Measurements from ENCODE around the gene AP1S1. TPM values are rescaled to one million over a fixed set of nuclear protein-coding genes. Genes with fewer than 3 reads are reported as not detected.
"Not testable (repeated sequence)": the region's sequence is repeated elsewhere in the genome, so short reads cannot be mapped to it uniquely, and the experiment has no call there.

AP1S1 gene
- total RNA-seq, 2 donors from 2014 or later, result 16.1 to 18.8 TPM

- Histone ChIP-seq H3K27ac (peak within 1 kb of the TSS; percentile 77 to 79), H3K36me3 (peaks cover 15% of the 10 kb centered on the region), H3K4me3 (peak within 1 kb of the TSS; percentile 34 to 36), H3K27me3 (no peaks in the 10 kb centered on the region), H3K4me1 (peaks cover 0 to 68% of the 10 kb centered on the region in 2 donors), H3K9me3 (no peaks in the 10 kb centered on the region)
- TF ChIP-seq CTCF (IDR thresholded peaks at IDR 0.05), result peak in 1 of 2 donors; percentile 23
- DNase-seq (ENCODE audit: low spot score), result peak; percentile 96
Measured at GRCh38 chr7:101126651-101127459, 27.4 kb upstream of the AP1S1 start, which contains the start of gene SERPINE1. TSS of gene SERPINE1 (plus strand) at chr7:101127104. CDS start at chr7:101128394, 1,290 bp downstream.

GRCh38 chr7:101127460-101128039 is 26.7 kb upstream of the AP1S1 start:
- peak overlapping the region; percentile 34 to 36 for H3K4me3 ChIP-seq
- no peak for DNase-seq (ENCODE audit: low spot score)
- no peaks in the 10 kb centered on the region for H3K27me3 ChIP-seq
- TF ChIP-seq CTCF (IDR thresholded peaks at IDR 0.05), result no peak
- peak overlapping the region; percentile 77 to 79 for H3K27ac ChIP-seq
- peaks cover 0 to 61% of the 10 kb centered on the region in 2 donors for H3K4me1 ChIP-seq
- no peaks in the 10 kb centered on the region for H3K9me3 ChIP-seq
- H3K36me3 ChIP-seq, result peaks cover 20% of the 10 kb centered on the region

GRCh38 chr7:101128040-101128834 is 26.0 kb upstream of the AP1S1 start:
- no peak for DNase-seq (ENCODE audit: low spot score)
- H3K27me3 ChIP-seq, result no peaks in the 10 kb centered on the region
- H3K4me1 ChIP-seq, result peaks cover 0 to 54% of the 10 kb centered on the region in 2 donors
- TF ChIP-seq CTCF (IDR thresholded peaks at IDR 0.05), result no peak
- H3K4me3 ChIP-seq, result peak overlapping the region; percentile 34 to 36
- H3K9me3 ChIP-seq, result no peaks in the 10 kb centered on the region
- no peak overlapping the region for H3K27ac ChIP-seq
- peaks cover 20% of the 10 kb centered on the region for H3K36me3 ChIP-seq

DNA sequence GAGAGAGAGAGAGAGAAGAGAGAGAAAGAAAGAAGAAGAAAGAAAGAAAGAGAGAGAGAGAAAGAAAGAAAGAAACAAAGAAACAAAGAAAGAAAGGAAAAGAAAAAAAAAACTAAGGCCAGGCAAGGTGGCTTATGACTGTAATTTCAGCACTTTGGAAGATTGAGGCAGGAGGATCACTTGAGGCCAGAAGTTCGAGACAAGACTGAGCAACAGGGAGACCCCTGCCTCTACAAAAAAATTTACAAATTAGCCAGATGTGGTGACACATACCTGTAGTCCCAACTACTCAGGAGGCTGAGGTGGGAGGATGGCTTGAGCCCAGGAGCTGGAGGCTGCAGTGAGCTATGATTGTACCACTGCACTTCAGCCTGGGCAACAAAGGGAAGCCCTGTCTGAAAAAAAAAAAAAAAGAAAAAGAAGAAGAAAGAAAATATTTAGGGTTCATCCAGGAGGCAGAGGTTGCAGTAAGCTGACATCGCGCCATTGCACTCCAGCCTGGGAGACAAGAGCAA is 24.6 kb upstream of the AP1S1 start:
- no peak for TF ChIP-seq CTCF (IDR thresholded peaks at IDR 0.05)
- H3K36me3 ChIP-seq, result peaks cover 20% of the 10 kb centered on the region
- peaks cover 0 to 42% of the 10 kb centered on the region in 2 donors for H3K4me1 ChIP-seq
- no peak for DNase-seq (ENCODE audit: low spot score)
- H3K4me3 ChIP-seq, result no peak overlapping the region
- H3K27me3 ChIP-seq, result no peaks in the 10 kb centered on the region
- H3K27ac ChIP-seq, result no peak overlapping the region
- no peaks in the 10 kb centered on the region for H3K9me3 ChIP-seq

DNA sequence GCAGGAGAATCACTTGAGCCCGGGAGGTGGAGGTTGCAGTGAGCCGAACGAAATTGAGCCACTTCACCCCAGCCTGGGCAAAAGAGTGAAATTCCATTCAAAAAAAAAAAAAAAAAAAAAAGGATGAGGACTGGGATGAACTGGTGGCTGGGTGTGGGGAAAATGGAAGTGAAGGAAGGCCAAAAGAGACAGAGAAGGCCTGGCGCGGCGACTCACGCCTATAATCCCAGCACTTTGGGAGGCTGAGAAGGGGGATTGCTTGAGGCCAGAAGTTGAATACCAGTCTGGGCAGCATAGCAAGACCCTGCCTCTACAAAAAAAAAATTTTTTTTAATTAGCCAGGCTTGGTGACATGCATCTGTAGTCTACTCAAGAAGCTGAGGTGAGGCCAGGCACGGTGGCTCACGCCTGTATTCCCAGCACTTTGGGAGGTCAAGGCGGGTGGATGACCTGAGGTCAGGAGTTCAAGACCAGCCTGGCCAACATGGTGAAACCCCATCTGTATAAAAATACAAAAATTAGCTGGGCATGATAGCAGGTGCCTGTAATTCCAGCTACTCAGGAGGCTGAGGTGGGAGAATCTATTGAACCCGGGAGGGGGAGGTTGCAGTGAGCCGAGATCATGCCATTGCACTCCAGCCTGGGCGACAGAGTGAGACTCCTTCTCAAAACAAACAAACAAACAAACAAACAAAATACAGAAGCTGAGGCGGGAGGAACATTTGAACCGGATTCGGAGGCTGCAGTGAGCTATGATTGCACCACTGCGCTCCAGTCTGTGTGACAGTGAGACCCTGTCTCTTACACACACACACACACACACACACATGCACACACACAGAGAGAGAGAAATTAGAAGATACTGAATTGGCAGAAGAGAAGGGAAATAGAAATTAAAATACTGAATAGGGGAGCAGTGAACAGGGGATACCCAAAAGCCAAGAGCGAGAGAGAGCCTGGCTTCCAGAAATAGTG is 21.4 kb upstream of the AP1S1 start:
- not testable (repeated sequence) for DNase-seq (ENCODE audit: low spot score); H3K27me3 ChIP-seq; H3K27ac ChIP-seq; H3K4me3 ChIP-seq; H3K9me3 ChIP-seq
- peaks cover 0 to 14% of the 10 kb centered on the region in 2 donors for H3K4me1 ChIP-seq
- peaks cover 32% of the 10 kb centered on the region for H3K36me3 ChIP-seq
